DND-41 (cell line): Measurements from ENCODE around the gene C4orf17.

Experiments used
- EZH2 ChIP-seq: IDR thresholded peaks from 3 replicates; pipeline ENCODE4 v1.6.1; 2012; ENCODE audit warnings: borderline replicate concordance, low read depth, mild to moderate bottlenecking, moderate library complexity, low read length, inconsistent platforms; ENCODE audit not compliant: severe bottlenecking
- TF ChIP-seq, protein P1 (sequence below): IDR thresholded peaks from 2 replicates; pipeline ENCODE4 v1.5.1; 2012; ENCODE audit warnings: borderline replicate concordance, low read length, moderate library complexity, mild to moderate bottlenecking; ENCODE audit not compliant: poor library complexity, severe bottlenecking; ENCODE audit errors: extremely low read depth

DNA sequence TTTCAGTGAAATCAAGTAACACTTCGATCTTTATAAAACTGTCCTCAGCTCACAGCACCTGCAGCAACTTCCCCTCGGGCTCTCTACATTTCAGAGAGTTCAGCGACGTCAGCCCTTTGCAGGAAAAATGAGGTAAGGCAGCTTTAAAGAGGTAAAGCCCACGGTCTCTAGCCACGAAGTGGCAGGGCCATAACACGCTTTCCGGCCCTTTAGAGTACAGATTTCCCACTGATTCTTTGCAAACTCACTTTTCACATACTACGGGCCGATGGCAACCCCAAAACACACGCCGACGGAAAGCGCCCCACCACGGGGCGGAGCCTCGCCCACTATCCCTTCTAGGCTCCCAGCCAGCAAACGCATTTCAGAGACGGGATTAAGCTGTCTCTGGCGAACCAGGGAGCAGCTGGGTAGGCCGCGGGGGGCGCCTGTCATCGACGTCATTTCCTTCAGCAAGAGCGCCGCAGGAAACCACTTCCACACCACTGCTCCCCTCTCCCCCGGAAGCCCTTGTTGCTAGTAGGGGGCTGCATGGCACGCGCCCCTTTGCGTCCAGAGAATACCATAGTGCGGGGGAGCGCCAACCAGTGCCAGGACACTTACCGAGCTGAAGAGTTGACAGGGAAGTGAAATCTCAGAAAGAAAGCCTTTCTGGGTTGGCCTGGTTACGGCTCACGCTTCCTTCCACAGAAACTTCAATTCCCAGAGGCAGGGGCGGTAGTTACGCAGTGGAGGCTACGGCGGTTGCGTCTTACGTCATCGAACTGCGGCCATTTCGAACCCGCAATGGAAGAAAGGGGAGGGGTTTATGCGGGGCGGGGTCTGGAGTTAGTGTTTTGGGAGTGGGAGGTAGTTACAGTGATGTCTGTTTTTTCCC, 52.7 kb downstream of the C4orf17 start, which contains the start of gene TRMT10A:
- TF ChIP-seq, protein P1, sequence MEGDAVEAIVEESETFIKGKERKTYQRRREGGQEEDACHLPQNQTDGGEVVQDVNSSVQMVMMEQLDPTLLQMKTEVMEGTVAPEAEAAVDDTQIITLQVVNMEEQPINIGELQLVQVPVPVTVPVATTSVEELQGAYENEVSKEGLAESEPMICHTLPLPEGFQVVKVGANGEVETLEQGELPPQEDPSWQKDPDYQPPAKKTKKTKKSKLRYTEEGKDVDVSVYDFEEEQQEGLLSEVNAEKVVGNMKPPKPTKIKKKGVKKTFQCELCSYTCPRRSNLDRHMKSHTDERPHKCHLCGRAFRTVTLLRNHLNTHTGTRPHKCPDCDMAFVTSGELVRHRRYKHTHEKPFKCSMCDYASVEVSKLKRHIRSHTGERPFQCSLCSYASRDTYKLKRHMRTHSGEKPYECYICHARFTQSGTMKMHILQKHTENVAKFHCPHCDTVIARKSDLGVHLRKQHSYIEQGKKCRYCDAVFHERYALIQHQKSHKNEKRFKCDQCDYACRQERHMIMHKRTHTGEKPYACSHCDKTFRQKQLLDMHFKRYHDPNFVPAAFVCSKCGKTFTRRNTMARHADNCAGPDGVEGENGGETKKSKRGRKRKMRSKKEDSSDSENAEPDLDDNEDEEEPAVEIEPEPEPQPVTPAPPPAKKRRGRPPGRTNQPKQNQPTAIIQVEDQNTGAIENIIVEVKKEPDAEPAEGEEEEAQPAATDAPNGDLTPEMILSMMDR = peak; percentile 4
- no peak for TF ChIP-seq EZH2
